KMS-11 (cell line): ENCODE results near the gene KANSL1.

Source experiments
- H2AFZ ChIP-seq: fragments of 200-600 bp; sonication (generic); 2 replicates; pipeline ENCODE4 v1.6.1; 2016; ENCODE audit warnings: antibody characterized with exemption, mixed run types, low read depth
- H3K27ac ChIP-seq: fragments of 200-600 bp; sonication (generic); 2 replicates; pipeline ENCODE4 v1.6.1; 2016; ENCODE audit warnings: mild to moderate bottlenecking, mixed run types
- H3K27me3 ChIP-seq: fragments of 200-600 bp; sonication (generic); 2 replicates; pipeline ENCODE4 v1.6.1; 2017; ENCODE audit warnings: mild to moderate bottlenecking, low read depth, mixed run types, moderate library complexity; ENCODE audit not compliant: insufficient read depth
- H3K36me3 ChIP-seq: fragments of 200-600 bp; sonication (generic); 2 replicates; pipeline ENCODE4 v1.6.1; 2017; ENCODE audit warnings: mild to moderate bottlenecking, mixed run types; ENCODE audit not compliant: insufficient read depth
- H3K4me1 ChIP-seq: fragments of 200-600 bp; sonication (generic); 2 replicates; pipeline ENCODE4 v1.6.1; 2016; ENCODE audit warnings: mild to moderate bottlenecking, low read depth, mixed run types; ENCODE audit not compliant: poor library complexity, severe bottlenecking
- H3K4me2 ChIP-seq: fragments of 200-600 bp; sonication (generic); 2 replicates; pipeline ENCODE4 v1.7.0; 2016; ENCODE audit warnings: mild to moderate bottlenecking, mixed run types
- H3K4me3 ChIP-seq: fragments of 200-600 bp; sonication (generic); IDR thresholded peaks from 2 replicates; pipeline ENCODE4 v1.6.1; 2017; ENCODE audit warnings: low read depth, low read length, mixed read lengths; ENCODE audit not compliant: insufficient read depth
- H3K79me2 ChIP-seq: fragments of 200-600 bp; sonication (generic); 2 replicates; pipeline ENCODE4 v1.6.1; 2016; ENCODE audit warnings: low read depth, mixed run types; ENCODE audit not compliant: insufficient read depth
- H3K9ac ChIP-seq: fragments of 200-600 bp; sonication (generic); 2 replicates; pipeline ENCODE4 v1.6.1; 2016; ENCODE audit warnings: mild to moderate bottlenecking, mixed run types
- H4K20me1 ChIP-seq: fragments of 200-600 bp; sonication (generic); 2 replicates; pipeline ENCODE4 v1.6.1; 2016; ENCODE audit warnings: mild to moderate bottlenecking, mixed run types; ENCODE audit not compliant: insufficient read depth
- TF ChIP-seq, protein P1 (sequence below): fragments of 200-600 bp; sonication (generic); conservative IDR thresholded peaks from 2 replicates; pipeline ENCODE4 v1.6.1; 2017; ENCODE audit warnings: low read depth, mild to moderate bottlenecking, antibody characterized with exemption, low read length, moderate library complexity, mixed read lengths

Gene KANSL1

DNA sequence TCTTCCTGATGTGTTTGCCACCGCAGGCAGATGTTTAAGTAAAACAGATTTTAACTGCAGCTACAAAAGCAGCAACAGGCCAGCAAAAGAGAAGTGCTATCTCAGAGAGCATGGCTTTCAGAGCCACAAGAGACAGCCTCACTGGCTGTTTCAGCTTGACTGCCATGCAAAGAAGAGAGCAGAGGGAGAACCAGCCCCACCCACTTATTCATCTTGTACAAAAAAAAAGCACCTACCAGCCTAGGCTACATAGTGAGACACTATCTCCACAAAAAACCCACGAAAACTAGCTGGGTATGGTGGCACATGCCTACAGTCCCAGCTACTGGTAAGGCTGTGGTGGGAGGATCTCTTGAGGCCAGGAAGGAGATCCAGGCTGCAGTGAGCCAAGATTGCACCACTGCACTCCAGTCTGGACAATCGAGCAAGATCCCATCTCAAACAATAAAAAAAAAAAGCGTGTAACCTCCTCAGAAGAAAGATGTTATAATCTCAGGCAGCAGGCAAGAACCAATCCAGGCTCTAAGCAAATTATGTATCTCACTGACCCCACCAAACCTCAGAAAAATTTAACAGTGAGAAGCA lies 164.2 kb downstream of the KANSL1 start:
- Histone ChIP-seq H3K27ac (peak overlapping the region; percentile 4; the same call in 1 of the 2 replicates), H3K4me3 (no peak overlapping the region), H4K20me1 (no peaks in the 10 kb centered on the region), H3K9ac (no peak overlapping the region), H3K79me2 (no peaks in the 10 kb centered on the region), H3K36me3 (no peaks in the 10 kb centered on the region), H2AFZ (no peak overlapping the region), H3K4me1 (peaks cover 46% of the 10 kb centered on the region), H3K4me2 (peak overlapping the region; percentile 1; the same call in 1 of the 2 replicates), H3K27me3 (no peaks in the 10 kb centered on the region)
- TF ChIP-seq, protein P1, sequence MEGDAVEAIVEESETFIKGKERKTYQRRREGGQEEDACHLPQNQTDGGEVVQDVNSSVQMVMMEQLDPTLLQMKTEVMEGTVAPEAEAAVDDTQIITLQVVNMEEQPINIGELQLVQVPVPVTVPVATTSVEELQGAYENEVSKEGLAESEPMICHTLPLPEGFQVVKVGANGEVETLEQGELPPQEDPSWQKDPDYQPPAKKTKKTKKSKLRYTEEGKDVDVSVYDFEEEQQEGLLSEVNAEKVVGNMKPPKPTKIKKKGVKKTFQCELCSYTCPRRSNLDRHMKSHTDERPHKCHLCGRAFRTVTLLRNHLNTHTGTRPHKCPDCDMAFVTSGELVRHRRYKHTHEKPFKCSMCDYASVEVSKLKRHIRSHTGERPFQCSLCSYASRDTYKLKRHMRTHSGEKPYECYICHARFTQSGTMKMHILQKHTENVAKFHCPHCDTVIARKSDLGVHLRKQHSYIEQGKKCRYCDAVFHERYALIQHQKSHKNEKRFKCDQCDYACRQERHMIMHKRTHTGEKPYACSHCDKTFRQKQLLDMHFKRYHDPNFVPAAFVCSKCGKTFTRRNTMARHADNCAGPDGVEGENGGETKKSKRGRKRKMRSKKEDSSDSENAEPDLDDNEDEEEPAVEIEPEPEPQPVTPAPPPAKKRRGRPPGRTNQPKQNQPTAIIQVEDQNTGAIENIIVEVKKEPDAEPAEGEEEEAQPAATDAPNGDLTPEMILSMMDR: no peak

DNA sequence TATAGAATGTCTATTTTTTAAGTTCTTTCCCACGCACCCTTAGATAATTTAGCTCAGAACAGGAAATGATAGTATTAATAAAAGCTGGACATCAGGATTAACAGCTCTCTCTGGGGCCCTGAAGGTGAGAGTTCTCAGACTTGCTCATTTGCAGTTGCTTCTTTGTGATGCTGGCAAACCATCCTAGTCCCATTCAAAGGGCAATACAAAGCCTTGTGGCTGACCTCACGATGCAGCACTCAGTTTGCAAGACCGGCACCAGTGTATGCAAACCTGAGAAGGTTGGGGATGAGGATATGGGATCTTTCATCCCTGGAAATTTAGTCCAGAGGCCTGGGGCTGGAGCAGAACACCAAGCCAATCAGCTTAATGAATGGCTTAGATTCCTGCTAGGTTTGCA lies 164.9 kb downstream of the KANSL1 start:
- H3K27ac ChIP-seq: peak overlapping the region; percentile 28; the same call in 1 of the 2 replicates
- H3K4me2 ChIP-seq: peak overlapping the region; percentile 21; the same call in 1 of the 2 replicates
- H3K9ac ChIP-seq: no peak overlapping the region
- TF ChIP-seq, protein P1: no peak
- no peaks in the 10 kb centered on the region for H3K36me3 ChIP-seq
- no peak overlapping the region for H3K4me3 ChIP-seq
- H2AFZ ChIP-seq: no peak overlapping the region
- peaks cover 46% of the 10 kb centered on the region for H3K4me1 ChIP-seq
- H3K27me3 ChIP-seq: no peaks in the 10 kb centered on the region
- no peaks in the 10 kb centered on the region for H4K20me1 ChIP-seq
- no peaks in the 10 kb centered on the region for H3K79me2 ChIP-seq

DNA sequence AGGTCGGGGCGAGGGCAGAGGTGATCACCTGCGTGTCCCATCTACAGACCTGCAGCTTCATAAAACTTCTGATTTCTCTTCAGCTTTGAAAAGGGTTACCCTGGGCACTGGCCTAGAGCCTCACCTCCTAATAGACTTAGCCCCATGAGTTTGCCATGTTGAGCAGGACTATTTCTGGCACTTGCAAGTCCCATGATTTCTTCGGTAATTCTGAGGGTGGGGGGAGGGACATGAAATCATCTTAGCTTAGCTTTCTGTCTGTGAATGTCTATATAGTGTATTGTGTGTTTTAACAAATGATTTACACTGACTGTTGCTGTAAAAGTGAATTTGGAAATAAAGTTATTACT lies 165.3 kb downstream of the KANSL1 start:
- Histone ChIP-seq H3K27me3 (no peaks in the 10 kb centered on the region), H4K20me1 (no peaks in the 10 kb centered on the region), H3K36me3 (no peaks in the 10 kb centered on the region), H3K9ac (no peak overlapping the region), H3K4me3 (no peak overlapping the region), H3K79me2 (no peaks in the 10 kb centered on the region), H3K4me1 (peaks cover 46% of the 10 kb centered on the region), H2AFZ (no peak overlapping the region), H3K27ac (peak overlapping the region; percentile 28; the same call in 1 of the 2 replicates), H3K4me2 (peak overlapping the region; percentile 21; the same call in 1 of the 2 replicates)
- TF ChIP-seq, protein P1: no peak

DNA sequence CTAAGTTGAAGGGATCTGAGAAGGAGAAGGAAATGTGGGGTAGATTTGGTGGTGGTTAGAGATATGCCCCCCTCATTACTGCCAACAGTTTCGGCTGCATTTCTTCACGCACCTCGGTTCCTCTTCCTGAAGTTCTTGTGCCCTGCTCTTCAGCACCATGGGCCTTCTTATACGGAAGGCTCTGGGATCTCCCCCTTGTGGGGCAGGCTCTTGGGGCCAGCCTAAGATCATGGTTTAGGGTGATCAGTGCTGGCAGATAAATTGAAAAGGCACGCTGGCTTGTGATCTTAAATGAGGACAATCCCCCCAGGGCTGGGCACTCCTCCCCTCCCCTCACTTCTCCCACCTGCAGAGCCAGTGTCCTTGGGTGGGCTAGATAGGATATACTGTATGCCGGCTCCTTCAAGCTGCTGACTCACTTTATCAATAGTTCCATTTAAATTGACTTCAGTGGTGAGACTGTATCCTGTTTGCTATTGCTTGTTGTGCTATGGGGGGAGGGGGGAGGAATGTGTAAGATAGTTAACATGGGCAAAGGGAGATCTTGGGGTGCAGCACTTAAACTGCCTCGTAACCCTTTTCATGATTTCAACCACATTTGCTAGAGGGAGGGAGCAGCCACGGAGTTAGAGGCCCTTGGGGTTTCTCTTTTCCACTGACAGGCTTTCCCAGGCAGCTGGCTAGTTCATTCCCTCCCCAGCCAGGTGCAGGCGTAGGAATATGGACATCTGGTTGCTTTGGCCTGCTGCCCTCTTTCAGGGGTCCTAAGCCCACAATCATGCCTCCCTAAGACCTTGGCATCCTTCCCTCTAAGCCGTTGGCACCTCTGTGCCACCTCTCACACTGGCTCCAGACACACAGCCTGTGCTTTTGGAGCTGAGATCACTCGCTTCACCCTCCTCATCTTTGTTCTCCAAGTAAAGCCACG lies 165.9 kb downstream of the KANSL1 start:
- no peak overlapping the region for H3K9ac ChIP-seq
- H3K79me2 ChIP-seq: no peaks in the 10 kb centered on the region
- no peak overlapping the region for H2AFZ ChIP-seq
- H3K4me1 ChIP-seq: peaks cover 46% of the 10 kb centered on the region
- TF ChIP-seq, protein P1: no peak
- H3K4me3 ChIP-seq: no peak overlapping the region
- no peaks in the 10 kb centered on the region for H3K27me3 ChIP-seq
- peak overlapping the region; percentile 21; the same call in 1 of the 2 replicates for H3K4me2 ChIP-seq
- peak overlapping the region; percentile 28; the same call in 1 of the 2 replicates for H3K27ac ChIP-seq
- no peaks in the 10 kb centered on the region for H4K20me1 ChIP-seq
- no peaks in the 10 kb centered on the region for H3K36me3 ChIP-seq
